Renal cortical epithelial cell (primary cell): ENCODE measurements around the gene ANKRD49. TPM values are rescaled to one million over a fixed set of nuclear protein-coding genes. Genes with fewer than 3 reads are reported as not detected.
A peak's percentile ranks its signal among the peaks of the same experiment; 100 is the strongest.
"Not testable (repeated sequence)": the region's sequence is repeated elsewhere in the genome, so short reads cannot be mapped to it uniquely, and the experiment has no call there.

Experiments used
- DNase-seq: peaks from one replicate; pipeline ENCODE4 v3.0.0-alpha.2; 2011; ENCODE audit warnings: low read depth
- total RNA-seq: library from RNA; depleted of rRNA; stranded (reverse); fragments of >200 nt; gene quantifications from 2 replicates; pipeline ENCODE4 v1.2.3, GENCODE V29; 2014

ANKRD49 gene
- total RNA-seq, 1 donor from 2014 or later = 18.2 TPM

DNA sequence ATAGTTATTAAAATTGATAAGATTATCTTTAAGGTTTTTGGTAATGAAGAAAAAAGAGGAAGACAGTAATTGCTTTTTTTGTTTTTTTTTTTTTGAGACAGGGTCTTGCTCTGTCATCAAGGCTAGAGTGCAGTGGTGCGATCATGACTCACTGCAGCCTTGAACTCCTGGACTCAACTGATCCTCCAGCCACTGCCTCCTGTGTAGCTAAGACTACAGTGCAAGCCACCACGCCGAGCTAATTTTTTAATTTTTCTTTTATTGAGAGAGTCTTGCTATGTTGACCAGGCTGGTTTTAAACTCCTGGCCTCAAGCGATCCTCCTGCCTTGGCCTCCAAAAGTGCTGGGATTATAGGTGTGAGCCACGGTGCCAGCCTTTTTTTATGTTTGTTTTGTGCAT is 12.7 kb downstream of the ANKRD49 start:
- not testable (repeated sequence) for DNase-seq

DNA sequence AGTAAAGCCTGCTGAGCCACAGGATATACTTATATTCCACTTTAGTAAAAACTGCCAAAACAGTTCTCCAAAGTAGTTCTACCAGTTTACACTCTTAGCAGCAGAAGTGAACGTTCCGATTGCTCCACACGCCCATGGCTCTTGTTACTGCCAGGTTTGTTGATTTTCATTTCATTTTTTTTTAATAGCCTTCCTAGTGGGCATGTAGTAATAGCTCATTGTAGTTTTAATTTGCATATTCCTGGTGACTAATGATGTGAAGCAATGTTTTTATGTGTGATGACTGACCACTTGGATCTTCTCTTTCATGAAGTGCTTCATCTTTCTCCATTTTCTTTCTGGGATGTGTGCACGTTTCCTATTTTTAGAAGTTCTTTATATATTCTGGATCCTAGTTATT is 13.7 kb downstream of the ANKRD49 start:
- peak; percentile 16 for DNase-seq

DNA sequence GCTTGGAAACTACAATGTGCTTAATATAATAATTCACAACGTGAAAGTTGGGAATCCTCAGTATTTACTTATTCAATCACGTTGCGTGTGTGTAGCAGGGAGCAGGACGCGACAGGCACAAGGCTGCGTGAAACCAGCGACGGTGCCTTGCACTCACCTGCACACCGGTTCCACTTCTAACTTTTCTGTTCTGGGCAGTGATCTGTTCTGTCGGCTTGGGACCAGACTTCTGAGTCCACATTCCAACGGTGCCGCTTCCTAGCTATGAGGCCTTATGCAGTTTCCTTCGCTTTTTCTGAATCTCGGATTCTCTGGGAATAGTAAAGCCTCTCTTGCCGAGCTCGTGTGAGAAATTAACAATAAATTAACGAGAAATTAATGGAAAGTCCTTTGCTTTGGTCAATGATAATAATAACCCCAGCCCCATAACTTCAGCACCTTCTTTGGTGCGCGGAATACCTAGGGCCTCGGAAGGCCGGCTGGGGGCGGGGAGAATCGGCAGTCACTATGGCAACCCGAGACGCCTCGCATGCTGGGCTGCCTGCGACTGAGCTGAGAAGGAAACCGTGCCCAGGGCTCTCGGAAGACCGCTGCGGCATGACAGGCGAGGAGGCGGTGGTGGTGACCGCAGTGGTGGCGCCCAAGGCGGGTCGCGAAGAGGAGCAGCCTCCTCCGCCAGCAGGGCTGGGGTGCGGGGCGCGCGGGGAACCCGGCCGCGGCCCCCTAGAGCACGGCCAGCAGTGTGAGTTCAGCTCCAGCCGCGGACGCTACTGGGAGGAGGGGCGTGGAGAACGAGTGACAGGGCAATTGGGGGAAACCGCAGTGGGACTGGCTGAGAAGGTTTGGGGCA is 18.4 kb downstream of the ANKRD49 start, which contains the start of gene C11orf97:
Gene C11orf97, plus strand, starts transcription at position 530 of the 850 bp plus-strand sequence. Its CDS starts 68 bp downstream, at position 598.
- DNase-seq = peak; percentile 34

DNA sequence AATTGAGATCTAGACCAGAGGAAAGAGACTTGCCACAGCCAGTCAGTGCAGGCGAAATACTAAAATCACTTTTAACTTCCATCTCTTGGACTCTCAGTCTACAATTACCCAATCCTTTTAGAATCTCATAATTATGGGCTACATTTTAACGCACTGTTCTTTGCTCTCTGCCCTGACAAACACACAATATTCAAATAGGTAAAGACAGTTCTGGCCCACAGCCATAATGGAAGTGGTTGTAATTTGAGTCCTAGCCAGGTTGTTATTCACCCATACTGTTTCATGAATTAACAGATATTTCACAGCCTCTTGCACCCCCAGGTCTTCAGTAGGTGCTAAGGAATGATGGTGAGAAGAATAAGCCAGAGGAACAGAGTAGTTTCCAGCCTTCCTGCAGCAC is 19.3 kb downstream of the ANKRD49 start:
- DNase-seq = peak; percentile 76

DNA sequence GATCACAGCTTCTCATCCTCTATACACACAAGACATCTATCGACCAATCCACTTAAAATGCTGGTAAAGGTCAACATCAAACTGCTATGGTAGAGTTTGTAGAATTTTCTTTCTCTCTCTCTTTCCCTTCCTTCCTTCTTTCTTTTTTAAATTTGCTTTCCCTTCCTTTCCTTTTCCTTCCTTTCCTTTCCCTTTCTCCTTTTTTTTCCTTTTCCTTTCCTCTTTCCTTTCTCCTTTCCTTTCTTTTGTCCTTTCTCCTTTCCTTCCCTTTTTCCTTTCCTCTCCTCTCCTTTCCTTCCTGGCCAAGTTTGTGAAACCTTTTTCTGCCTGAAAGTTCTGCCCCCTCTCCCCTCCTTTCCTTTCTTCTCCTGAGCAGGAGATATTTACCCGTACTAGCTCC is 21.6 kb downstream of the ANKRD49 start:
- no peak for DNase-seq

DNA sequence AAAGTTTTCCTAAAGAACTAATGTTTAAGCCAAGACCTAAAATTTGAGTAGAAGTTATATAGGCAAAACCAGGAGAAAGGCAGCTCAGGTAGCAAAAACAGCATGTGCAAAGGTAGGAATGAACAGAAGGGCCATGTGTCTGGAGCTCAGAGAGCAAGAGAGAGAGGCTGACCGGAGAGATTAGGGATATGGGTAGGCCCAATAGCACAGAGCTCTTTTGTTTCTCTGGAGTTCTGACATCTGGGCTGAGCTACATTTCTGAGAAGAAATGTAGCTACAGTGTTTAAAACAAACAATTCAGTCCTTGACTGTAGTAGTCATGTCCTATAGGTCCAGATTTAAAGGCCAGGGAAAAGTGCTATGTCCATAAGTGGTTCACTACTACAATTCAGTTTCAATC is 22.9 kb downstream of the ANKRD49 start:
- DNase-seq = no peak

DNA sequence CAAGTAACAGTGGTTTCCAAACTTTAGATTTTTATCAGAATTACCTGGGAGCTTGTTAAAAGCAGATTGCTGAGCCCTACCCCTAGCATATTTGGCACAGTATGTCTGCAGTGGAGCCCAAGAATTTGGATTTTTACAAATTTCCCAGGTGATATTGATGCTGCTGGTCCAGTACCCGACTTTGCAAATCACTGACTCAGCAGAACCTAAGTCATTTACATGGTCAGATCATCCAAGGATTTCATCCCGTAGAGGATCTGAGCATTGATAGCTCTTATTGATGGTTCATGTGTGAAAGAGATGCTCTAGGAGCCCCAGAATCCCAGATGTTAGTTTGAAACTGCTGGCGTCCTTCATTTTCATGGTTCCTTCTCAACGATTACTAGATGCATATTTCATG is 24.5 kb downstream of the ANKRD49 start:
- DNase-seq = no peak

DNA sequence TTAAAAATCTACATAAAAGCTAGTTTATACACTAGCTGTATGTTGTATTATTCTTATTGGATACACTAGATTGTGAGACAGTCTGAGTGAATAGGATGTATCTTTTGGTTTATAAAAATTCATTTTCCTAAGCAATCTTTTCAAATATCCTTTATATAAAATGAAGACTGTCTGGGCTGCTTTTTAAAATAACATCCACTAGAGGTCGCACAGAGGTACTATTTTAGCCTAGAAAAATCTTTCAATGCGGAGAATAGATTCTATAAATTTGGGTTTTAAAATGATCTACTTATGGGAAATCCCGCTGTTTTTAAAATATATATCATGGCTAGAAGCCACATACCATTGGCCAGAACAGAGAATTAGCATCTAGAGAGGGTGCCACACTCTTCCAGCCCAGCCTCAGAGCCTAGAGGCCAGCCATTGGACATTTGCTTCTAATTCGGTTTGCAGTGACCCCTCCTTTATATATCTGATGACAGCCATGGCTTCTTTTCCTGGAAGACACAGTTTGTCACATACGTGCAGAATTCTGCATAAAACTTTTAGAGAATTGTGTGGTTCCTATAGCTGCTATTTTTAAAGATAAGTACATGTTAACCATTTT is 25.8 kb downstream of the ANKRD49 start:
- peak; percentile 29 for DNase-seq

DNA sequence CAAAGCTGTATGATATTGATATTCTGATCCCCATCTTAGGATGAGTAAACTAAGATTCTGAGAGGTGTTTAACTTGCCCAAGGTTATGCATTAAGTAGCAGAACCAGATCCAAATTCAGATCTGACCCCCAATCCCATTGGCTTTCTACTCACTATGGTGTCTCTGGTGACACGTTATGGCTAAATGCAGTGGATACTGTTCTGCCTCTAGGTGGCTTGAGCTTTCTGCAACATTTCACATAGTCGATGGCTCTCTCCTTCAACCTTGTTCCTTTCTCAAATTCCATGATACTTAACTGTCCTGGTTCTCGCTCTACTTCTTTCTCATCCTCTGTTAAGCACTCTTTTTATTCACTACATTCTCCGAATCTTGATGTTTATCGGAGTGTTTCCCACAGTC is 27.9 kb downstream of the ANKRD49 start:
- DNase-seq = no peak

DNA sequence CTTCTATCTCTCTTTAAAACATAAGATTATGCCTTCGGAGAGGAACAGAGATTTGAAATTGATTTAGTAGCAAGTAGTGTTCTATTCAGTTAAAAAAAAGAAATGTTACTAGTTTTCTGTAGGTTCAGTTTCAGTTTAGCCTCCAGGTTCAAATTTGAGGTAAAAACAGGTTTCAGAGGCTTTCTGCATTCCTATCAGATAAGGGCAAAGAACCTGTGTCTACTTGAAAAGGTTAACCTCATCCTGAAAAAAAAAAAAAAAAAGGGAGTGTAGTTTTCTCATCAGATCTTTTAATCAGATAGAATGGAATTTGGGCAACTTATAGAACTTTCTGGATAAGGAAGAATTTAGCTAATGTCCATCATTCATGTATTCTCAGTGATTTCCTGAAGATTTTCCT is 30.6 kb downstream of the ANKRD49 start:
- DNase-seq = no peak

DNA sequence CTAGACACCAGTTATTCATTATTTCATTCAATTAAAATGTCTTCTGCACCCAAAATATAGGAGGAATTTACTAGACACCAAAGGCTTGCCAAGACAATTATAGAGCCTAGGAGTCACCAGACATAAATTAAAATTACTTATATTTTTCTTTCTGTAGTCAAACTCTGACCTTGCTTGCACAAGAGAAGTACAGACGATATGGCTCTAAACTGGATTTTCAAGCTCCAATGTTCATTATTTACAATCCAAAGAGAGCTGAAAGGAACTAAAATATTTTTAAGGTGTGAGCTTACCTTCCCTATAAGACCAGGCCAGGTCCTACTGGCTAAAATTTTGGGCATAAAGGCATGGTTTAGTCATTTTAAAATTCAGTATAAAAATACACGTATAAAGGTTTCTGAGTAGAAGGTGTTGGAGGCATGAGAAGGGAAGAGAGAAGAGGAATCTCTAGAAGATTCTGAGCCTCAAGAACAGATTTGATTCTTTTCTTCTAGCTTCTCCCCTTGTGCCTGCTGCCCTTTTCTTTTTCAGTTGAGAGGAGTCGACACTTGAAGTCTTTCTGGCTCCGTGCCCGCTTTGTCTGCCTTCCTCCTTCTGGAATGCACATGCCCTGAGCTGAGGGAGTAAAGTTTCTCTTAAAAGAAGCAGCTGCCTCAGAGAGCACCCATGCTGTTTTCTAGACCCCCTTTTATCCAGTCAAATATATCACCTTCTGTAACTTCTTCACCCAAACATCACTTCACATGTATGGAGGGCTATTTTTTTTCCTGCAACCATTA is 32.0 kb downstream of the ANKRD49 start:
- peak; percentile 80 for DNase-seq

DNA sequence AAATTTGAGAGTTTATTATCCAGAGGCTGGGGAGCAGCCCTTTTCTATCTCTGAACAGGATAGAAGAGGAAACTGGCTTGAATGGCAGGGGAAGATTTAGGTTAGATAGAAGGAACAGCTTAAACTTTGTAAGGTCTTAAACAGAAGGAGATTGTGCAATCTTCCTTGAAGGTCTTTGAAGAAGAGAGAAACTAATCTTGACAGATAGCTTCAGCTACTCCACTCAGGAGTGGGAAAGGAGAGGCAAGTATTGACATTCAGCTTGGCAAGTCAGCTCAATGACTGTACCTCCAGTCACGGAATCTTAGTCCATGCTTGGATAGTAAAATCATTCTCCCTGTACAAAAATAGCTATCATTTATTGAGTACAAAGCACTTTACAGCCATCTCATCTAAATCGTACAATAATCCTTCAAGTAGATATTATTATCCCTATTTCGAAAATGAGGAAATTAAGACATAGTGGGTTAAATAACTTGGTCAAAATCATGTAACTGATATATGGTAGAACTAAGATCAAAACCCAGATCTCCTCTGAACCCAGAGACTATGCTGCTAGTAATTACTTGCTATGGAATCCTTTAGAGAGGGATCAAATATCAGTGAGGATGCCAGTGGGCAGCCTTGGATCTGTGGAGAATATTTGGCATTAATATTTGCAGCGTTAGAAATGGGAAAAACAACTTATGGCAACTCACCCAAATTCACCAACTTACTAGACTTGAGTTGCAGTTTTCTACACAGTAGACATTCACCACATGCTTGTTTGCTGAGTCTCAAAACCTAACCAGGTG is 33.1 kb downstream of the ANKRD49 start:
- no peak for DNase-seq

DNA sequence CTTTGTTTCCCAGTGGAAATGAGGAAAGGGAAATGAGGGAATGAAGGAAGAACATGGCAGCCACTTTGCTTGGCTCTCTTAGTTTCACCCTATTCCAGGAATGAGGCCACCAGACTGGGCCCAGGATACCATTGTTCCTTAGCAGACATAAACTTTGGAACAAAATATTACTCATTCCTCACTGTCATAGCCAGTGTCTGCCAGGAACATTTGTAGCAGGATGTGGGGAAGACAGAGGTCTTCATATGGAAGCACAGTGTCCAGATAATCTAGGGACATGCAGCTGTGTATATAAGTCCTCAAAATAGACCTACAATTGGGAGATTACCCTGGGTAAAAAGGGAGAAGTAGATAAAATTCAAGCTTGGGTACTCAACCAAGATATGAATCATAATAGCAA is 34.8 kb downstream of the ANKRD49 start:
- DNase-seq = no peak

DNA sequence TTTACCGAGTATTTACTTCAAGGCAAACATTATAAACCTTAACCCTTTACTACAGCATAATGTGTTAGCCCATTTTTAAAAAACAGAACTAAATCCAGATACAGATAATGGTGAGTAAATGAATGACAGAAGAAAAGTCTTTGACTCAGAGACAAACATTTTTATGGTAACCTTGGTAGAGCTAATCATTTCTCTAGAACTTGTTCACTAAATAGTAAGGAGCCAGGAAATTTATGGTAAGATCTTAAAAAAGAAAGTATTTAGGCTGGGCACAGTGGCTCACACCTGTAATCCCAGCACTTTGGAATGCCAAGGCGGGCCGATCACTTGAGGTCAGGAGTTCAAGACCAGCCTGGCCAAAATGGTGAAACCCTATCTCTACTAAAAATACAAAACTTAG is 38.4 kb downstream of the ANKRD49 start:
- peak; percentile 44 for DNase-seq

DNA sequence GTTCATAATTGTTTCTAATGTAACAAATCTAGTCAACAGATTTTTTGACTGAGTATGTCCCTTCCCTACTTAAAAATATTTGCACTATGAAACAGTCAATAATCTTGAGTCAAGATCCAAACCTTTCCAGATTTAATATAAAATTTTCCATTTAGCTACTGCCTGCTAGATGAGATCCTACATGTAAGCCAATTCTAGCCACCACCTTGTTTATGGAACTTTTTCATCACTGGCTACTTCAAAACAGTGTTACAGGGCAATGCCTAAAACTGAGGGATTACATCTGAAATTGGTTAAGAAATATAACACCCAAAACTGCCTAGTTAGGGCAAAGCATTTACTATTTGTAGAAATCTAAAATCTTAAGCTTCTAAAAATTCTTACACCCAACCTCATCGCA is 39.4 kb downstream of the ANKRD49 start:
- no peak for DNase-seq

DNA sequence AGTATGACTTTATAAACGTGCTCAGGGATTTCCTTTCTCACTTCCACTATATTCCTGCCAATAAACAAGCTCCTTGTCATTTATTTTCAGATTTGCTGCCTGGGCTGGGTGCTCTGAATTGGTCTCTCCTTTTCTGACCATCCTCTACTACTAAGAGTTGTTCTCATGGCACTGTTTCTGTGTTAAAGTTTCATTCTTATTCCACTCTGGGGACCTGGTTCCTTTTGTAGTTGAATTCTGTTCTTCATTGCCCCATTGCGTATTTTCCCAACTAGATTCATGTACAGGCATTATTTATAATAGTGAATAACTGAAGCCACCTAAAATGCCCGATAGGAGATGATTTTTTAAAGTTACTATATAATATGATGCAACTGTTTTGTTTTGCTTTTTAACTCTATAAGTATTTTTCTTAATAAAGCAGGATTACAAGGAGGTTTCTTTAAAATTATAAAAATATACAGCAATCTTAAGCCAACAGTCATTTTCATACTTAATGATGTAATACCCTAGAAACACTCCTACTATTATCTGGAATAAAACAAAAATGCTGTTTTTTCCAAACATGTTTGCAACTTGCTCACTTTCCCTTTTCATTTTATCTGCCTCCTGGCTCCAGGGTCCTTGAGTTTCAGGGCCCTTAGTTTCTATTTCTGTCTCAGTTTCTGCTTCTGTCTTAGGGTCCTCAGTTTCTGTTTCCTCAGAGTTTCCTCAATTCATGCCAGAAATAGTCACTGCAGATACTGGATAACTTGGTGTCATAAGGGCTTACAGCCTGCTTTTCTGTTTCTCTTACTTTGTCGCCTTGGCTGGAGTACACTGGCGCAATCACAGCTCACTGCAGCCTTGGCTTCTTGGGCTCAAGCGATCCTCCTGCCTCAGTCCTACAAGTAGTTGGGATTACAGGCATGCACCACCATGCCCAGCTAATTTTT is 40.2 kb downstream of the ANKRD49 start:
- no peak for DNase-seq

DNA sequence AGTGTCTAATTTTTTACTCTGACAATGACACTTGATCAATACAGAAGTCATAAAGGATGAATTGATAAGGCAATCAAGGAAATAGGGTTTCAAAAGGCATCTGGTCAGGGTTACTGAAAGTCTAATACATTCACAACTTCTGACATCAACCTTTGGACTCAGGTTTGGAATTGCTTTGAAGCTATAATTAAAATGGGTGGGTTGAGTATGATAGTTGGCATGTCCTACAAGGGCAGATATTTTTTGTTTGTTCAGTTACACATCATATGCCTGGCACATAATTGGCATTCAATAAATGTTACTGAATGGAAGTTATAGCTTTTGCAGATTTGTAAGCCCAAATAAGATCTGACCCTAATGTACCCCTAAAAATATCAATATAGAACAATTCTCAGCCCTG is 42.6 kb downstream of the ANKRD49 start:
- no peak for DNase-seq

DNA sequence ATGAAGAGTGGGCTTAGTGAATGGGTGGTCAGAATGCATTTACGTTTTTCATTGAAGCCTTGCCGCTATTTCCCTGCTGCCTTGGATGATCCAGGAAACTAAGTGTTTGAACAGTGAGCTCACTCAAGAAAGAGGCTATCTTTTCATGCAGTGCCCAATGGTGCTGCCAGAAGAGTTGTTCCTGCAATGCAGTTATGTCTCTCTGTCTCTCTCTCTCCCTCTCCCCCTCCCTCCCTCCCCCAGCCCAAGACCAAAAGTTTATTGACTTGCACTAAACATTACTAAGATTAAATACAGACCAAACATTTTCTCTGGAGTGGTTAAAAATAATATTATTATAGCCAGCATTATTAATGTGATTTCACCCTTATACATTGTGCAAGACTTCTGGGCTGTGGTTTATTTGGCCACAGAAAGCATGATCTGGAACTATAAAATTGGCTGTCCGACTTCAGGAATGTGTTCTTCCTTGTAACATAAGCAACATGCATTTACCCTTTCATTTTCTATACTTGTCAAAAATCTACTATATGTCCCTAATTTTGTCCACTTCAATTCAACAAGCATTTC is 43.3 kb downstream of the ANKRD49 start:
- DNase-seq = no peak

DNA sequence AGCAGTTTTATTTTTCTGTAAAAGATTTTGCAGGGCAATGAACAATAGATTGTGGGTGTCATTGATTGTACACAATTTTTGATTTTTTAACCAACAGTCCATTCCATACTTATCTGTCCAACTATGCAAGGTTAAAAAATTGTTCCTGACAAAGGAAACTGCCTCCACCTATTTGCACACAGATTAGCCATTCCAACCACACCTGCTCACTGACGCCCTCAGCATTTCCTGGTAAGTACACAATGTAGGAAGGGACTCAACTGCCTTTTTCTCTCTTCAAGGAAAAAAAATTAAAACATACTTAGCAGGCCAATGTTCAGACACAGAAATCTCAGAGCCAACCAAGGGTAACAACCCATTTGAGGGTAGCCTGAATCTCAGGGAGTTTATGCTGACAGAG is 45.6 kb downstream of the ANKRD49 start:
- DNase-seq = no peak
